ENCODE measurements around the gene TENT4A. TPM values are rescaled to one million over a fixed set of nuclear protein-coding genes. Genes with fewer than 3 reads are reported as not detected.

The TENT4A gene
- total RNA-seq, 1 experiment from 2014 or later: 29.2 TPM

- TF ChIP-seq AFF4 (CRISPR knock-in tag; IDR thresholded peaks at IDR 0.05; ENCODE audit: borderline replicate concordance) (no peak), TEAD1 (CRISPR knock-in tag; IDR thresholded peaks at IDR 0.05) (no peak), NFATC4 (CRISPR knock-in tag; IDR thresholded peaks at IDR 0.05) (no peak), ZNF263 (CRISPR knock-in tag; IDR thresholded peaks at IDR 0.05; ENCODE audit: low read depth) (no peak), CBFB (CRISPR knock-in tag; IDR thresholded peaks at IDR 0.05; ENCODE audit: low read depth) (no peak), AR (CRISPR knock-in tag; IDR thresholded peaks at IDR 0.05) (no peak), ZNF423 (CRISPR knock-in tag; IDR thresholded peaks at IDR 0.05) (no peak)
Measured at GRCh38 chr5:6722015-6722414, 8.8 kb downstream of the TENT4A start (continued).

GRCh38 chr5:6723122-6723815 lies 10.0 kb downstream of the TENT4A start:
- H3K4me3 Mint-ChIP-seq: no peak overlapping the region
- ATAC-seq: no peak
- ChIA-PET CTCF (no interaction called here), POLR2A (no interaction called here)
- H3K4me1 Mint-ChIP-seq: peaks cover 77% of the 10 kb centered on the region
- no peaks in the 10 kb centered on the region for H3K9me3 Mint-ChIP-seq
- TF ChIP-seq SMAD4 (CRISPR knock-in tag; IDR thresholded peaks at IDR 0.05) (no peak), FOXK1 (CRISPR knock-in tag; IDR thresholded peaks at IDR 0.05) (no peak), AR (CRISPR knock-in tag; IDR thresholded peaks at IDR 0.05) (no peak), ZNF121 (CRISPR knock-in tag; IDR thresholded peaks at IDR 0.05) (no peak), JUN (CRISPR knock-in tag; IDR thresholded peaks at IDR 0.05) (no peak), ARID4B (CRISPR knock-in tag; IDR thresholded peaks at IDR 0.05; ENCODE audit: borderline replicate concordance) (no peak)
- DNase-seq (ENCODE audit: low spot score): no peak
- H3K36me3 Mint-ChIP-seq: peaks cover 8% of the 10 kb centered on the region; the same call in 1 of the 2 replicates
- H3K27ac Mint-ChIP-seq: peak overlapping the region; percentile 83; the same call in 1 of the 2 replicates
- H3K27me3 Mint-ChIP-seq (ENCODE audit: low read depth): no peaks in the 10 kb centered on the region

Data from WTC11 (cell line).